Subcutaneous adipose tissue (tissue), 4 donors: ENCODE measurements around the gene USH2A. TPM values are rescaled to one million over a fixed set of nuclear protein-coding genes. Genes with fewer than 3 reads are reported as not detected.

ENCODE experiments used
- CTCF ChIP-seq: fragments of 450-650 bp; IDR thresholded peaks from one replicate; pipeline ENCODE4 v1.5.1; 2016; ENCODE audit warnings: low read depth, mild to moderate bottlenecking, control low read depth, antibody characterized with exemption, moderate library complexity
- total RNA-seq, 4 donors: library from RNA; depleted of rRNA; stranded (reverse); fragments of >200 nt; gene quantifications; one replicate each; pipeline ENCODE4 v1.1.0, GENCODE V29; 2016

USH2A gene
- total RNA-seq = under 1 TPM in 1 of 4 donors, not detected in 3; under 0.01 TPM

GRCh38 chr1:216422821-216423520, at the start of gene USH2A:
TSS of gene USH2A (minus strand) at chr1:216423448. CDS start at chr1:216422336, 1,112 bp downstream.
- TF ChIP-seq CTCF = no peak

GRCh38 chr1:216466162-216466801, 43.0 kb upstream of the USH2A start:
- TF ChIP-seq CTCF = no peak

GRCh38 chr1:216464489-216464888, 41.2 kb upstream of the USH2A start:
- no peak for TF ChIP-seq CTCF

- TF ChIP-seq CTCF = no peak
These were observed 39.0 kb upstream of the USH2A start for GRCh38 chr1:216462066-216462775.

GRCh38 chr1:216461466-216461865, 38.2 kb upstream of the USH2A start:
- TF ChIP-seq CTCF = no peak

- no peak for TF ChIP-seq CTCF
These were observed 36.5 kb upstream of the USH2A start for GRCh38 chr1:216459651-216460207.

- TF ChIP-seq CTCF = no peak
These were observed 35.6 kb upstream of the USH2A start for GRCh38 chr1:216458812-216459211.
